WTC11 (cell line): Measurements from ENCODE around the gene TACO1.

Experiments used
- CREB1 ChIP-seq: sonication (generic); formaldehyde crosslinking; IDR thresholded peaks from 2 replicates; pipeline ENCODE4 v1.8.0; 2023; ENCODE audit warnings: mild to moderate bottlenecking, missing genetic modification reagents
- CTCF ChIP-seq: fragments of 200-600 bp; IDR thresholded peaks from 2 replicates; pipeline ENCODE4 v1.8.0; 2022; ENCODE audit warnings: antibody characterized with exemption
- ESRRA ChIP-seq: sonication (generic); formaldehyde crosslinking; IDR thresholded peaks from 2 replicates; pipeline ENCODE4 v1.8.1; 2022; ENCODE audit warnings: mild to moderate bottlenecking, missing genetic modification reagents, borderline replicate concordance
- TF ChIP-seq, protein P1 (sequence below): sonication (generic); formaldehyde crosslinking; IDR thresholded peaks from 2 replicates; pipeline ENCODE4 v1.8.0; 2022; ENCODE audit warnings: mild to moderate bottlenecking, missing genetic modification reagents
- TF ChIP-seq, protein P2 (sequence below): sonication (generic); formaldehyde crosslinking; IDR thresholded peaks from 2 replicates; pipeline ENCODE4 v1.8.1; 2023; ENCODE audit warnings: mild to moderate bottlenecking, missing genetic modification reagents, moderate library complexity
- TF ChIP-seq, protein P3 (sequence below): sonication (generic); formaldehyde crosslinking; IDR thresholded peaks from 2 replicates; pipeline ENCODE4 v1.8.0; 2022; ENCODE audit warnings: missing genetic modification reagents

DNA sequence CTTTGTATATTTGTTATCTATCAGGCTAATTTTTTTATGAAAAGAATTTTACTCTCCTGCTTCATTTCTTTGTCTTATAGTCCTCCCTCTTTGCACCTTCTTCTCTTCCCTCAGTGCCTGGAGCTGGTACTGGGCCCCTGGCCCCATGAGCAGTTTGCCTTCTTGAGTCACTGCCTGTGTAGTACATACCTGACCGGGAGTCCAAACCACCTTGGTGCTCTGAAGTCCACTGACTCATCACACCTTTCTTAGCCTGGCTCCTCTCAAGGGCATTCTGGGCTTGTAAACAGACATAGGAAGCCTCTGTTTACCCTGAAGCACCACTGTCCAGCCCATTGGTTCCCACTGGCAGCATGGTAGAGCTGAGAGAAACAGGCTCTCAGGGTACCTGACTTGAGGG lies 11.0 kb upstream of the TACO1 start:
- TF ChIP-seq CTCF = no peak
- no peak for TF ChIP-seq ESRRA (CRISPR knock-in tag)
- TF ChIP-seq, protein P1, sequence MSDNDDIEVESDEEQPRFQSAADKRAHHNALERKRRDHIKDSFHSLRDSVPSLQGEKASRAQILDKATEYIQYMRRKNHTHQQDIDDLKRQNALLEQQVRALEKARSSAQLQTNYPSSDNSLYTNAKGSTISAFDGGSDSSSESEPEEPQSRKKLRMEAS = no peak
- TF ChIP-seq CREB1 (CRISPR knock-in tag) = no peak
- TF ChIP-seq, protein P2, sequence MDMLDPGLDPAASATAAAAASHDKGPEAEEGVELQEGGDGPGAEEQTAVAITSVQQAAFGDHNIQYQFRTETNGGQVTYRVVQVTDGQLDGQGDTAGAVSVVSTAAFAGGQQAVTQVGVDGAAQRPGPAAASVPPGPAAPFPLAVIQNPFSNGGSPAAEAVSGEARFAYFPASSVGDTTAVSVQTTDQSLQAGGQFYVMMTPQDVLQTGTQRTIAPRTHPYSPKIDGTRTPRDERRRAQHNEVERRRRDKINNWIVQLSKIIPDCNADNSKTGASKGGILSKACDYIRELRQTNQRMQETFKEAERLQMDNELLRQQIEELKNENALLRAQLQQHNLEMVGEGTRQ (CRISPR knock-in tag) = no peak
- TF ChIP-seq, protein P3, sequence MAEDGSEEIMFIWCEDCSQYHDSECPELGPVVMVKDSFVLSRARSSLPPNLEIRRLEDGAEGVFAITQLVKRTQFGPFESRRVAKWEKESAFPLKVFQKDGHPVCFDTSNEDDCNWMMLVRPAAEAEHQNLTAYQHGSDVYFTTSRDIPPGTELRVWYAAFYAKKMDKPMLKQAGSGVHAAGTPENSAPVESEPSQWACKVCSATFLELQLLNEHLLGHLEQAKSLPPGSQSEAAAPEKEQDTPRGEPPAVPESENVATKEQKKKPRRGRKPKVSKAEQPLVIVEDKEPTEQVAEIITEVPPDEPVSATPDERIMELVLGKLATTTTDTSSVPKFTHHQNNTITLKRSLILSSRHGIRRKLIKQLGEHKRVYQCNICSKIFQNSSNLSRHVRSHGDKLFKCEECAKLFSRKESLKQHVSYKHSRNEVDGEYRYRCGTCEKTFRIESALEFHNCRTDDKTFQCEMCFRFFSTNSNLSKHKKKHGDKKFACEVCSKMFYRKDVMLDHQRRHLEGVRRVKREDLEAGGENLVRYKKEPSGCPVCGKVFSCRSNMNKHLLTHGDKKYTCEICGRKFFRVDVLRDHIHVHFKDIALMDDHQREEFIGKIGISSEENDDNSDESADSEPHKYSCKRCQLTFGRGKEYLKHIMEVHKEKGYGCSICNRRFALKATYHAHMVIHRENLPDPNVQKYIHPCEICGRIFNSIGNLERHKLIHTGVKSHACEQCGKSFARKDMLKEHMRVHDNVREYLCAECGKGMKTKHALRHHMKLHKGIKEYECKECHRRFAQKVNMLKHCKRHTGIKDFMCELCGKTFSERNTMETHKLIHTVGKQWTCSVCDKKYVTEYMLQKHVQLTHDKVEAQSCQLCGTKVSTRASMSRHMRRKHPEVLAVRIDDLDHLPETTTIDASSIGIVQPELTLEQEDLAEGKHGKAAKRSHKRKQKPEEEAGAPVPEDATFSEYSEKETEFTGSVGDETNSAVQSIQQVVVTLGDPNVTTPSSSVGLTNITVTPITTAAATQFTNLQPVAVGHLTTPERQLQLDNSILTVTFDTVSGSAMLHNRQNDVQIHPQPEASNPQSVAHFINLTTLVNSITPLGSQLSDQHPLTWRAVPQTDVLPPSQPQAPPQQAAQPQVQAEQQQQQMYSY (CRISPR knock-in tag) = no peak
